ENCODE results near the gene COL26A1. TPM values are rescaled to one million over a fixed set of nuclear protein-coding genes. Genes with fewer than 3 reads are reported as not detected.
"Not testable (repeated sequence)": the region's sequence is repeated elsewhere in the genome, so short reads cannot be mapped to it uniquely, and the experiment has no call there.

The COL26A1 gene
- total RNA-seq, 4 donors from 2014 or later: not detected

GRCh38 chr7:101426303-101427011 lies 63.8 kb downstream of the COL26A1 start:
- ATAC-seq: no peak
- intact Hi-C loops (cut with DNase I; ENCODE audit: low total_unique reads): no loop called here

GRCh38 chr7:101428093-101428866 lies 65.6 kb downstream of the COL26A1 start:
- DNase-seq (no peak), ATAC-seq (no peak)
- intact Hi-C loops (cut with DNase I; ENCODE audit: low total_unique reads) (no loop called here), in situ Hi-C loops (cut with MboI; ENCODE audit: low sequenced_read_pairs in 4 of 4) (no loop called here)
- H3K4me3 ChIP-seq: no peak overlapping the region
- H3K27me3 ChIP-seq: peaks cover 0 to 9% (median 0%) of the 10 kb centered on the region in 3 donors
- TF ChIP-seq CTCF (IDR thresholded peaks at IDR 0.05 in 4 of 5, conservative IDR thresholded peaks at IDR 0.05 in 1 of 5) (no peak), POLR2A (IDR thresholded peaks at IDR 0.05) (no peak)
- H3K4me1 ChIP-seq: no peaks in the 10 kb centered on the region
- no peaks in the 10 kb centered on the region for H3K36me3 ChIP-seq
- no peaks in the 10 kb centered on the region for H3K9me3 ChIP-seq
- no peak overlapping the region for H3K27ac ChIP-seq

More at GRCh38 chr7:101426303-101427011, 63.8 kb downstream of the COL26A1 start:
- Histone ChIP-seq H3K4me1 (no peaks in the 10 kb centered on the region), H3K27me3 (peaks cover 0 to 2% (median 0%) of the 10 kb centered on the region in 3 donors), H3K27ac (no peak overlapping the region), H3K4me3 (no peak overlapping the region), H3K36me3 (no peaks in the 10 kb centered on the region), H3K9me3 (no peaks in the 10 kb centered on the region)
- no peak for TF ChIP-seq CTCF (IDR thresholded peaks at IDR 0.05 in 4 of 5, conservative IDR thresholded peaks at IDR 0.05 in 1 of 5)
- no peak for TF ChIP-seq POLR2A (IDR thresholded peaks at IDR 0.05)
- in situ Hi-C loops (cut with MboI; ENCODE audit: low sequenced_read_pairs in 4 of 4): no loop called here
- DNase-seq: no peak

- intact Hi-C loops (cut with DNase I; ENCODE audit: low total_unique reads) (no loop called here), in situ Hi-C loops (cut with MboI; ENCODE audit: low sequenced_read_pairs in 4 of 4) (no loop called here)
- DNase-seq: no peak
- no peaks in the 10 kb centered on the region for H3K9me3 ChIP-seq
- H3K36me3 ChIP-seq: no peaks in the 10 kb centered on the region
- TF ChIP-seq POLR2A (IDR thresholded peaks at IDR 0.05) (no peak), CTCF (IDR thresholded peaks at IDR 0.05 in 4 of 5, conservative IDR thresholded peaks at IDR 0.05 in 1 of 5) (no peak)
- H3K4me3 ChIP-seq: no peak overlapping the region
- ATAC-seq: no peak
- H3K4me1 ChIP-seq: no peaks in the 10 kb centered on the region
- H3K27ac ChIP-seq: no peak overlapping the region
- H3K27me3 ChIP-seq: peaks cover 14 to 26% (median 21%) of the 10 kb centered on the region in 3 donors
These were observed 69.6 kb downstream of the COL26A1 start for GRCh38 chr7:101432316-101432715.

GRCh38 chr7:101433688-101434087 lies 71.0 kb downstream of the COL26A1 start:
- DNase-seq (no peak), ATAC-seq (no peak)
- Histone ChIP-seq H3K27ac (no peak overlapping the region), H3K4me3 (no peak overlapping the region), H3K27me3 (peaks cover 18 to 26% (median 21%) of the 10 kb centered on the region in 3 donors), H3K36me3 (no peaks in the 10 kb centered on the region), H3K4me1 (no peaks in the 10 kb centered on the region), H3K9me3 (no peaks in the 10 kb centered on the region)
- TF ChIP-seq POLR2A (IDR thresholded peaks at IDR 0.05) (no peak), CTCF (IDR thresholded peaks at IDR 0.05 in 4 of 5, conservative IDR thresholded peaks at IDR 0.05 in 1 of 5) (no peak)
- intact Hi-C loops (cut with DNase I; ENCODE audit: low total_unique reads): no loop called here
- in situ Hi-C loops (cut with MboI; ENCODE audit: low sequenced_read_pairs in 4 of 4): no loop called here

GRCh38 chr7:101434155-101434554 lies 71.5 kb downstream of the COL26A1 start:
- H3K4me3 ChIP-seq; ATAC-seq; H3K36me3 ChIP-seq; H3K4me1 ChIP-seq; intact Hi-C loops (cut with DNase I; ENCODE audit: low total_unique reads); H3K9me3 ChIP-seq; in situ Hi-C loops (cut with MboI; ENCODE audit: low sequenced_read_pairs in 4 of 4); DNase-seq; H3K27ac ChIP-seq: not testable (repeated sequence)
- peaks cover 18 to 26% (median 21%) of the 10 kb centered on the region in 3 donors for H3K27me3 ChIP-seq

All from gastrocnemius medialis (tissue), 4 donors.